HG03139 (cell line): ENCODE results near the gene SERBP1.
"Not testable (repeated sequence)": the region's sequence is repeated elsewhere in the genome, so short reads cannot be mapped to it uniquely, and the experiment has no call there.

Experiments used
- ATAC-seq: cut with Tn5 transposase; IDR thresholded peaks from one replicate; pipeline ENCODE4 v1.9.1; 2021; ENCODE audit not compliant: unreplicated experiment

The SERBP1 gene

DNA sequence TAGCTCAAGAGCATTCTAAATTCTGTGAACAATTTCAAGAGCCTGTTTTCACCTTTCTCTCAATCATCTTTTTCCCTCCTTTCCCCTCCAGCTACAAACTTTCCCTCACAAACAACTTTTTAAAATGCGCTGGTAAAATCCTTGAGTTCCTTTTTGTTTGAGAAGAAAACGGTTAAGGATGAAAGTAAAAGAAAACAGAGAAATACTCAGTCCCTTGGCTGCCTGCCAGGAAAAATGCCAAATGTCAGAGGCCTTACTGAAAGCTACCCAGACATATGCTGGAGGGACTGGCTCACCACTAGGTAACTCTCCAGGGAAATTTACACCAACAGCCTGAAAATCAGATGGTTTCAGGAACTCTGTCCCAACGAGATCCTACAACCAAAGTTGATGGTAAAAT, 11.0 kb upstream of the SERBP1 start:
- ATAC-seq = no peak

DNA sequence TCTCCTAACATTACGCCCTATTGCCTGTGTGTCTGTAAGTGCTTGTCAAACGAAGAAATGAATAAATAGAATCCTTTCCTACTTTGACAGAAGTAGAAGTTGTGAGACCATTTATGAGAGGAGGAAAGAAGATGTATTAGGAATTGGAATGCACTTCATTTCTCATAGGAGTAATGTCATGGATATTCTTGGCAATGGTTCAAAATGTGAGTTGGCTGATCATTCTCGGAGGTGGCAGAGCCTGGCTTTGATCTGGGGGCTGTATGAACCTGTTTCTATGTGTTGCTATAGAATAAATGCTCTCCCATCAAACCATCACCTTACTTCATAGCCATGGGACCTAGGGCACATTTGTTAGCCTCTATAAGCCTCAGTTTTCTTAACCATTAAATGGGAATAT, 10.1 kb upstream of the SERBP1 start:
- ATAC-seq = no peak

DNA sequence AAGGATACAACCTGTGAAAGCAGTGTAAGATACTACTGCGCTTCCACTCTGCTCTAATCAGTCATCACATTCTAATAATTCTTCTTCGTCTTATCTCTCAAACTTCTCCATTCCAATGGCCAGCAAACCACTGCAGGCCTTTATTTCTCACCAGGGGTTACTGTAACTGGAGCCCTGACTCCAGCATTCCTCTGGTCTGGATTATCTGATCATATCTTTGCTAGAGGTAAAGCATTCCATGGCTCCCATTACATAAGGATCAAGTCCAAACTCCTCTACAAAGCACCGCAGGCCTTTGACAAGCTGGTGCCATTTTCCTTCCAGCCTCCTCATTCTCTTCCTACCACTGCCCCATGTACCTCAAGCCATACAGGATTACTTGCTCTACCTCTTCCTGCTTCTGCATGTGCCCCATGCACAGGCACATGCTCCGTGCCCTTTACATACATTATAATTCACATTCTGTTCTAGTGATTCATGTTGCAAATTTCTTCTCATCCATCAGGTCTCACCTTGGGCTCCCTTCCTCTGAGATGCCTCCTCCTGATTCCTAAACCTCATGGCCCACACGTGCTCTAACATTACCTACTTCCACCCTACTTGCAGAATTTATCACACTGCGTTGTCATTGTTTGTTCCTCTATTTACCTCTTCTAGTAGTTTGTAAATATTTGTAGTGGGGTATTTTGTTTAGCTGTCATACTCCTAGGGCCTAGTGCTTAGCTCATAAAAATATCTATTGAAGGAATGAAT, 9.3 kb upstream of the SERBP1 start:
- no peak for ATAC-seq

DNA sequence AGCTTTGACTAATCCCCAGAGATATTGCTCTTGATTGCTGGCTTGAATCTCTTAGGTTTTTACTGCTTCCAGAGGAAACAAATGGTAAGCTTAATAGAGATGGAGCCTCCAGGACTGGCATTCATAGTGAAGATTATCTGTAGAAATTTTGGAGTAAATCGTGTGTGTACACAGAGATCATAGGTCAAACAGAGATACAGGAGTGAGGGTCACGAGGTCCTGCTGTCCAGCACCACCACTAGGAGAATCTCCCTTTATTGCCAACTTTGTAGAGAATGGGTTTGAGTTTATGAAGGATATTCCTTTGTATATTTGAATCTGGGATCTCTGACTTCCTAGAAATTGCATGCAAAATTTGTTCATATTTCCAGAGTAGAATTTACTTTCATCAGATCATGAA, 7.8 kb upstream of the SERBP1 start:
- no peak for ATAC-seq

DNA sequence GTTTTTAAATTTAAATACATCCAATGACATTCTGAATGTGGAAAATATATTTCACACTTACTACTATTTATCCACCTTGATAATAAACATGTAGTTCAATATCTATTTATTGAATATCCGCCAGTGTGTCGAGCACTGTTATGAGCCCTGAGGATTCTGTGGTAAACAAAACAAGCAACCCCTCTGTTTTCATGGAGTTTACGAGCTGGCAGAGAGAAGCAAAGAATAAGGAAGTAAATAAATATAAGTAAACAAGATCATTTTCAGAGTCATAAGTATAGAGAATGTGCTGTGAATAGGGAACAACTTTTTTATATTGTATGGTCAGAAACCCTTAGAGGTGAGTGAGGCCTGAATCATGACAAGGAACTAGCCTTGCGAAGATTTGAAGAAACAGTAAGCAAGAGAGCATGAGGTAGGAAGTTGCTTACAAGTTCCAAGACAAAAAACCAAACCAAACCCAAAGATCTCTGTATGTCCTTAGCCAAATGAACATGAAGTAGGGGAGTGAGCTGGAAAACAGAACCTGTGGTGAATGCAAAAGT, 6.4 kb upstream of the SERBP1 start:
- ATAC-seq = no peak

DNA sequence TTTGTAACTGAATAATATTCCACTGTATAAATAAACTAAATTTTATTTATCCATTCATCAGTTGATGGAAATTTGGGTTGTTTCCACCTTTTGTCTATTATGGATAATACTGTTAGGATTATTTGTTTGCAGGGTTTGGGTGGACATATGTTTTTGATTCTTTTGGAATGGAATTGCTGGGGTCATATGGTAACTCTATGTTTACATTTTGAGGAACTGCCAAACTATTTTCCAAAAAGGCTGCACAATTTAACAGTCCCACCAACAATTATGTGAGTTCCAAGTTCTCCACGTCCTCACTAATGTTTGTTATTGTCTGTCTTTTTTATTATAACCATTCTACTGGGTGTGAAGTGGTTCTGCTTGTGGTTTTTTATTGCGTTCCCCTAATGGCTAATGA, 4.3 kb upstream of the SERBP1 start:
- no peak for ATAC-seq

DNA sequence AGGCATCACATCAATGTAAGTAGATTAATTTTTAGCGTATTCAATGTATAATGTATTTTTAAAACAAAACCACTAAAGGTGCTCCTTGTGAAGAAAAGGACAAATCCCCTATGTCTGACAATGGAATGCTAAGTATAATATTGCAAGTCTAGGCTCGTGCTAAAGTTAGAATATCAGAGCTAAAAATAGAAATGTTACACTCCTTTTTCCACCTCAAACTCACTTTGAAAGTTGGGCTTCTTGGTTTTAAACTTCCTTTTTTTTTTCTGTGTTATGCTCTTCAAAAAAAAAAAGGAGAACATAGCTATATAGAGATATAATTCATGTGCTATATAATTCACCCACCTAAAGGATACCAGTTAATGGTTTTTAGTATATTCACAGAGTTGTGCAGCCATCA, 3.6 kb upstream of the SERBP1 start:
- no peak for ATAC-seq

DNA sequence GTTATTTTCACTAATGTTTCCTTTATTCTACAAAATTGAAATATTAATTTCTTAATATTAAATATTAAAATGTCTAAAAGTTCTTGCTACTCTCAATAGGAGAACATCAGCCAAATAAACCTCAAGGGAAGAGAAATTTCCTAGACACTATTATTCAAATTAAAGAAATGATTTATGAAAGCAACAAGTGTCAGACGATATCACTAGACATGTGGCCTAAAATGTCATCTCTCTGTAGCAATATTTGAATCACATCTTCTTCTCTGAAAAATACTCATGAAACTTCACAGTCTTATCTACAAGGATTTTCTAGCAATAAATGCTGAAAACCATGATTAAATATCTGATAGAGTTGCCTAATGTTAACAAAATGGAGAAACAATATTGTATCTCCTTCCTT, 2.5 kb upstream of the SERBP1 start:
- ATAC-seq = no peak

DNA sequence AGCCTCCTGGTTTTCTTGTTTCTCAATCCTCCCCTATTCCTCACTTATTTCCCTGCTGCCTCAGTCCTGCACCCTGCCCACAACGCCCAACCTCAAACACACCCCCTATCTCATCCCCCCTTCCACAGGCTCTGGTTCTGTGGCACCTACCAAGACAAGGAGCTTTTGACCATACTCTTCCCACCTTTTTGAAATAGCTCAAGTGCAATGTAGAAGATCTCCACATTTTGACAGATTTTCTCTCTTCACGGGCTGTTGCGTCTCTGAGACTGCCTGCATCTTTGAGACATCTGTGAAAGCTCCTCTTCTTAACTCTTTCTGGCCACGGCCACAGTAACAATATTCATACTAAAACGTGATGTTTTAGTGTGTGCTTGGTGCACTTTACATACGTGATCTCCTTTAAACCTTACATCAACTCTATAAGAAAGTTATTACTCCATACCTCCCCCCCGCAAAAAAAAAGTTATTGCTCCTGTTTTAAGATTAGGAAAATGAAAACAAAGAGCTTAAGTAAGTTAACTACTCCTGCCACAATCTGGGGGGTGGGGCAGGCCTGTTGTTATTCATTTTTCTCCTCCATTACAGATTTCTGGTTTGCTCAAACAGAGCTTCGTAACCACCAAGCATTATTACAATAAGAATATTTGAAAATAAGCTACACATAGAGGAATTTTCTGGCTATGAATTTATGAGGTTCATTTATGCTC, 1.8 kb upstream of the SERBP1 start:
- ATAC-seq = no peak

DNA sequence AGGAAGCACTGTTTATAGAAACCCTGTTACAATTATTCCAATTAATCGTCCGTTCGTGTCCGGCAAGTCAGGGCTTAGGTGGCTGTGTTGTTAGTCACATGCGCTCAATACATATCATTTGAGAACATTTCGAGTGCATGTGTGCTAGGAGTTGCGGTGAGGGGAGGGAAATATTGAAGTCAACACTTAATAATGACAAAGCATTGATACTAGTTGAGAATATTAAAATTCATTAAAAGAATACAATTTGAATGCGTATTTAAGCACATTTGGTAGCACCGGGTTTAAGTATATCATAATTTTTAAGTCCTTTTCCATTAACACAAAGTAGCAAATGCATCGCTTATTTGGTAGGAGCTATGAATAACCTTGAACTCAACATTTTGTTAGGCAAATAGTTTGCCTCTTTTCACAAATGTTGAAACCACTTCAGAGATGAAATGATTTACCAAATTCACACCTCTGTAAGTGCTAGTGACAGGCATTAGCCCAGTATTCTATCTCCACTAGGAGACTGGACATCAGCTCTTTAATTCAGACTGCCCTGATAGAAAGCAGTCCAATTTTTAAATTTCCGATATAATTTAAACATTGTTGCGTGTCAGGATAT, 1.1 kb upstream of the SERBP1 start:
- ATAC-seq = no peak

DNA sequence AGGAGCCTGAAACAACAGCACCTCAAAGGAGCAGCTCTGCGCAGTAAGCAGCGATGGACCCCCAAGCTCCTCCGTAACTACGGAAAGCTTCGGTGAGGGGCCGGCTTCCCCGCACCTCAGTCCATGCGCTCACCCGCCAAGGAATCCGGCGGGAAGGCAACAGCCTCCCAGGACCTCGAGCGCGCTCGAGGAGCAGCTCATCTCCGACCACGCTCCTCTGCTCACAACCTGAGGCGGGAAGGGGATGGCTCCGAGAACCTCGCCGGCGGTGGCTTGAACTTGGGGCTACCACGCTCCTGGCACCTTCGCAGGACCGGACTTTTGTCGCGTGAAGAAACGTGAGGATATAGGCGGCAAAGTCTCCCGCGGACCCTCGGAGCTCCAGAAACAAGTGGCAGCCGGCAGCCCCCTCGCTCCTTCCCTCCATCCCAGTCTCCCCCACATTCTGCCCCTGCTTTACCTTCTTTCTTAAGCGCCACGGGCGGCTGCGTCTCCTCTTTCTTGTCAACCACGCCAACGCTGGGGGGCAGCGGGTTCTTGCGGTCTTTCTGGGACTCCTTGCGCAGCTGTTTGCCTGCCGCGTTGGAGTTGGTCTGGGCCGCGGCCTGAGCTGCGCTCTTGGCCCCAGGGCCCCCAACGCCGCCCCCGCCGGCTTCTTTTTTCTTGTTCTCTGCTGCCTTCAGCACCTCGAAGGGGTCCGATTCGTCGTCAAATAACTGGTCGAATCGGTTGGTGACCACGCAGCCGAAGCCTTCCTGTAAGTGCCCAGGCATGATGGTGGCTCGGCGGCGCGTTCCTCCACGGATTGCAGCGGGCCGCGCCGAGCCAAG, 459 bp downstream of the SERBP1 start:
- ATAC-seq = peak; percentile 0

DNA sequence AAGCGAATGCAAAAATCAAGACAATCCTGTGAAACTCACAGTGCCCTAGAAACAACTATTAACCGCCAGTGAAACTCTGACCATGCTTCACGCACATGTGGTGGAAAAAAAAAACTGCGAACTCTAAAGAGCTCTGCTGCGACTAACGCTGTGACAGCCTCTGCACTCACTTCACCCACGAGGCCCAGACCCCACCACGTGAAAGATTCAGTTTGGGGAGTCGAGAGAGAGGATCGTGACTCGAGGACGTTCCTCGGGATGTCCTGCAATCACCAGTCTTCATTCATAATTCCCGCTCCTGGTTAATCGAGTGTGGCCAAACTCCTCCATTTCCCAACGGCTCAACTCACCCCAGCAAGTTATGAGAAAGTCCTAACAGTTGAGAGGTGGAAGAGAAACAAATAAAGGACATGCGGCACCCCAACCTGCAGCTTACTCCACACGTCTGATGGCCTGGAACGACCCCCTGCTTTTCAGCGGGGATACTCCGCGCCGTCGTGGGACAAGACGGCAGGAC, 1.1 kb downstream of the SERBP1 start:
- ATAC-seq = no peak

DNA sequence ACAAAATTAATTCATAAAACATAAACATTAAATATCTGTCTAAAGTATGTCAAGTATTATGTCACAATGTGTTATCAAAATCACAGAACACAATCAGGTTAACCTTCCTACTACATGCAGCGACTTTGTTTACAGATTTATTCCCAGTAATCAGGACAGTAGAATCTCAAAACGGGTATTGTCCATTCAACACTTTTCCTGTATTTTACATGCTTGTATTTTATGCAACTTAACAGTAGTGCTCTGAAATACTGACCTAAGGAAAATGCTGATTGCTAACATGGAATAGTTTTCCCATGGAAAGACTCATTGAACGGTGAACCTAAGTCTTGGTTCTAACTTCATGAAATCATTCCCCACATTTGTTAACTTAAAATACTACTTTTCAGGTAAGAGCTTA, 2.3 kb downstream of the SERBP1 start:
- ATAC-seq = no peak

DNA sequence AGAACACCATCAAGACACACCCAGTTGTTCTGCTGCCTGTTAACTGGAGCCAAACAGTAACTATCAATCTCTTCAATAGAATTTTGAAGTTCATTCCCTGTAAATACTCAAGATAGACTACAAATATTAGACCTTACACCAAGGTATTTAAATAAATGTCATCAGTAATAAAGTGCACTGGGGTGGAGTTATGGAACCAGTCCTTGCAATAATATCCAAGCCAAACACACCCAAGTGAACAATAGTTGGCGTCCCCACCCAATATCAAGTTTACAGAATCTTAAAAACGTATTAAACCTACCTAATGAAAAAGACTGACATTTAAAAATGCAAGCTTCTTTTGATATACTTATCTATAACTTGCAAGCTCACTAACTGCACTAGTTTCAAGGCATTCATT, 2.7 kb downstream of the SERBP1 start:
- no peak for ATAC-seq

DNA sequence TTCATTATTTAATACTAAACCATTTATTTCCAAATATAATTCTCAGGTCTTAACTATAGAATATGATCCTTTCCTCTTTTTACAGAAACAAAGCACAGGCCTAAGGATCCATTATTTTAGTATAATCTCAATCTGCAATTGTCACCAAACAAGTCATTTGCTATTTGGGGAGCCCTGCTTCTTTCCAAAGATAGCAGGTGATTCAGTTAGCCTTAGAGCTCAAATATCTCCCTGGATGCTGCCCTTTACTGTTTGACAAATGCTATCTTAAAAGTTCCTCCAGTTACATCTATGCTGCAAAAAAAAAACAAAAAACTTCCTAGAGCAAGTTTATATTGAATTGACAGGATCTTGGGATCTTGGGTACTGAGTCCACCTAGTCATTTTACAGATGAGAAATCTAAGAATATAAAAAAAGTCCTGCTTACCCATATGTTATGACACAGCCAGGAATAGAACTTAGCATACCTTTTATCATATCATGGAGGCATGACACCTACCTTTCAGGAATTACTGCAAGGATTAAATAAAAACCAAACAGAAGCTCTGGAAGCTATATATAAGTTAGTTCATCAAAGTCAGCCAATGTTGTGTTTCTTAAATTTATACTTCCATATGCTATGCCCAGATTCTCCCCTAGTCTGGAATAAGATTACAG, 9.2 kb downstream of the SERBP1 start:
- ATAC-seq = no peak

DNA sequence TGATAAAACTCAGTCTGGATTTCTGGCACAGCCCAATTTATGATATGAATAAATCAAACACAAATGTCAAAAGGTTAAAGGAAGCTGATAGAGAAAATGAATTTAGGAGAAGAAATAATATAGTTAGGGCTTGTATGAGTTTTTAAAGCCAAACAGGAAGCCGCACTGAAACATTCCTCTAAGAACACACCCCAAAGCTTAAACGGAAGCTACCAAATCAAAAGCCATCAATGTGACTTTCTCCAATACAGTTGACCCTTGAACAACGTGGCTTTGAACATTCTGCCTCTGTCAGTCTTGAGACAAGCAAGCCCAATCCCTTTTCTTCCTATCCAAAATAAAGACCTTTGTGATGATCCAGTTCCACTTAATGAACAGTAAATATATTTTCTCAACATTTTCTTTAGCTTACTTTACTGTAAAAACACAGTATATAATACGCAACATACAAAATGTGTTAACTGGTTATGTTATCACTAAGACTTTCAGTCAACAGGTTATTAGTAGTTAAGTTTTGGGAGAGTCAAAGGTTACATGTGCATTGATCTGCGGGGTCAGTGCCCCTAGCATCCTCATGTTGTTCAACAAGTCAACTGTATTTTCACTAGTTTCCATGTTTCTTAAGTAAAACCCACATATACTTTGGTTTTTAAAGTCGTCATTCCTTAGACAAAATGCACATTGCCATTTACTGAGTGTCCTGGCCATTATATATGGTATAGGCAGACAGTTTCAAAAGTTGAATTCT, 11.2 kb downstream of the SERBP1 start:
- no peak for ATAC-seq

DNA sequence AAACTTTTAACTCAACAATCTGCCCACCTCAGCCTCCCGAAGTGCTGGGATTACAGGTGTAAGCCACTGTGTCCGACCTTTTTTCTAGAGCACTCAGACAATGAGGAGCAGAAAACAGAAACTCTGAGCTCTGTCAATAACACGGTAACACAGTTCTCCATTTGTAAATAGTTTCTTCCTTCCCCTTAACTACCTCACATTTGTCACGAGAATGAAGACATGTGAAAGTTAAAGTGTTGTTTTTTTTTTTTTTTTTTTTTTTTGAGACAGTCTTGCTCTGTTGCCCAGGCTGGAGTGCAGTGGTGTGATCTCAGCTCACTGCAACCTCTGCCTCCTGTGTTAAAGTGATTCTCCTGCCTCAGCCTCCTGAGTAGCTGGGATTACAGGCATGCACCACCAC, 12.5 kb downstream of the SERBP1 start:
- not testable (repeated sequence) for ATAC-seq

DNA sequence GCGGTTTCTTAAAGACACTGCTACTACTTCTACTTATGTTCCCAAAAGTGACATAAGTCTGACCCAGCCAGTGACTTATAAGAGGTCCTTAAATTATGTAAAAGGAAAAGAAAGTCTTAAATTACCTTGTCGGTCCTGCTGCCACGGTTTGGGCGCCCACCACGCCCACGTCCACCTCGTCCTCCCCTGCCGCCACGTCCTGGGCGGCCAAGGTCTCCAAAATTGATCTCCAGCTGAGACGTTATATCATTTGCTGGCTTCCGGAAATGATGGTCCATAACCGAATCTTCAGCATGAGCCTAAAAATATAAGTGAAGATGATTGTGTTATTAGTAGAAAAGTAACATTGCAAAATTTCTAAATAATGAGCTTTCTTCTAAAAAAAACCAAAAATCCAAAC, 15.2 kb downstream of the SERBP1 start:
- no peak for ATAC-seq

DNA sequence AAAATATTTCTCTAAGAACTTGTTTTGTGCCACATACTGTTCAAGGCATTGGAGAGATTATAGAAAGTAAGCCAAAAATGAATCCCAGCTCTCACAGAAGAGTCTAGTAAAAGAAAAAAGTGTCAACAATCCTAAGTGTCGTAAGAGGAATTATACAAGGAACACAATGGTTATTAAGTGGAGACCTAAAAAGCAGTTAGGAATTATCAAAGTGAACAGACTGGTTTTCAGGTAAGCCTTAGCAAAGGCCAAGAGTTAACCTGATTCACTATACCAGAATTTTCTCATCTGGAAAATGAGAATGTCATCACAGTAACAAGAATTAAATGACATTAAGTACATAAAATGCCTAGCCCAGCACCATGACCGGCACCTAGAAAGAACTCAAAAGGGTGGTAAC, 15.6 kb downstream of the SERBP1 start:
- no peak for ATAC-seq

DNA sequence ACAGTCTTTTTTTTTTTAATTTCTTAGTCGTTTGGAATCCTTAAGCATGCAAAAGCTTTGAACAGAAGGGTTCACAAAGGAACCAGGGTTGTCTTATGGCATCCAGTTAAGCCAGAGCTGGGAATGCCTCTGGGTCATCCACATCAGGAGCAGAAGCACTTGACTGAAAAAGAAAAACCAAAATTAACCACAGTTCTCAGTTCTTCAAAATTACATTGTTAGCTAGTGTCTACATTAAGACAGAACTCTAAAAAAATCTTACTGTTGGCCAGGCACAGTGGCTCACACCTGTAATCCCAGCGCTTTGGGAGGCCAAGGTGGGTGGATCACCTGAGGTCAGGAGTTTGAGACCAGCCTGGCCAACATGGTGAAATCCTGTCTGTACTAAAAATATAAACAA, 17.1 kb downstream of the SERBP1 start:
- ATAC-seq = not testable (repeated sequence)
